Common myeloid progenitor, CD34-positive (primary cell): Measurements from ENCODE around the gene ATE1.
"Not testable (repeated sequence)": the region's sequence is repeated elsewhere in the genome, so short reads cannot be mapped to it uniquely, and the experiment has no call there.

Experiments used
- CTCF ChIA-PET: fragments of 350-600 bp; sonication (Branson Sonifier 250); formaldehyde crosslinking; loops from one replicate; lab custom pipeline; 2021; ENCODE audit warnings: antibody characterized with exemption; lab: Charles Lee
- POLR2A ChIA-PET: fragments of 350-600 bp; sonication (Branson Sonifier 250); formaldehyde crosslinking; loops from one replicate; lab custom pipeline; 2021; ENCODE audit warnings: antibody characterized with exemption; lab: Charles Lee
- DNase-seq, 3 donors: peaks; one replicate each; pipeline versions ENCODE4 v3.0.0 to v3.0.0-alpha.2; 2013
- H3K27ac ChIP-seq, 2 experiments: 1 replicate in 1 of 2; 2 replicates in 1 of 2; pipeline ENCODE4 v1.7.0; 2013; ENCODE audit warnings: inconsistent platforms in 2 of 2, low read length in 2 of 2, mild to moderate bottlenecking in 2 of 2, low read depth in 1 of 2, moderate library complexity in 1 of 2; ENCODE audit not compliant: severe bottlenecking in 2 of 2, insufficient read depth in 1 of 2, poor library complexity in 1 of 2
- H3K27me3 ChIP-seq, 5 experiments: replicated peaks in 2 of 5; 1 replicate in 3 of 5; 2 replicates in 2 of 5; pipeline versions ENCODE4 v1.6.1 to v1.7.0; 2013; ENCODE audit warnings: low read length in 4 of 5, mild to moderate bottlenecking in 2 of 5, moderate library complexity in 2 of 5, inconsistent platforms in 1 of 5; ENCODE audit not compliant: insufficient read depth in 5 of 5, control insufficient read depth in 4 of 5
- H3K36me3 ChIP-seq, 4 experiments: 1 replicate in 2 of 4; 2 replicates in 2 of 4; pipeline versions ENCODE4 v1.6.1 to v1.7.0; 2013; ENCODE audit warnings: low read length in 3 of 4, control low read depth in 1 of 4, mild to moderate bottlenecking in 1 of 4; ENCODE audit not compliant: control insufficient read depth in 4 of 4, insufficient read depth in 4 of 4
- H3K4me1 ChIP-seq, 4 experiments: 1 replicate in 3 of 4; 2 replicates in 1 of 4; pipeline versions ENCODE4 v1.6.1 to v1.7.1; 2013; ENCODE audit warnings: low read length in 3 of 4, mild to moderate bottlenecking in 3 of 4, control low read depth in 1 of 4, inconsistent platforms in 1 of 4, moderate library complexity in 1 of 4; ENCODE audit not compliant: control insufficient read depth in 4 of 4, insufficient read depth in 4 of 4; ENCODE audit errors: control extremely low read depth in 1 of 4
- H3K4me3 ChIP-seq, 7 experiments: 1 replicate in 4 of 7; 2 replicates in 3 of 7; pipeline versions ENCODE4 v1.5.1 to v1.7.0; 2013; ENCODE audit warnings: mild to moderate bottlenecking in 7 of 7, low read length in 6 of 7, moderate library complexity in 6 of 7, inconsistent platforms in 2 of 7, low read depth in 2 of 7, control low read depth in 1 of 7; ENCODE audit not compliant: insufficient read depth in 4 of 7, control insufficient read depth in 1 of 7; ENCODE audit errors: extremely low read depth in 1 of 7
- H3K9me3 ChIP-seq, 5 experiments: 1 replicate in 4 of 5; 2 replicates in 1 of 5; pipeline versions ENCODE4 v1.6.1 to v1.7.1; 2013; ENCODE audit warnings: low read length in 4 of 5, mild to moderate bottlenecking in 2 of 5, inconsistent platforms in 1 of 5, low read depth in 1 of 5, moderate library complexity in 1 of 5; ENCODE audit not compliant: control insufficient read depth in 4 of 5, insufficient read depth in 2 of 5; ENCODE audit errors: control extremely low read depth in 1 of 5
- WGBS: methylation state at CpG from one replicate; pipeline ENCODE4 v1.1.5; 2013; ENCODE audit not compliant: insufficient coverage; 5-methylcytosine and 5-hydroxymethylcytosine counted together

The ATE1 gene

GRCh38 chr10:121929585-121930267, 1.9 kb upstream of the ATE1 start:
- H3K36me3 ChIP-seq, CTCF ChIA-PET, H3K9me3 ChIP-seq, H3K27ac ChIP-seq, DNase-seq, H3K27me3 ChIP-seq, POLR2A ChIA-PET: not testable (repeated sequence)
- peak overlapping the region in 1 of 7 experiments; percentile 30 for H3K4me3 ChIP-seq
- WGBS: 93% methylated on average over 4 of the region's 14 CpGs
- H3K4me1 ChIP-seq: peaks cover 4 to 17% (median 10%) of the 10 kb centered on the region in 4 experiments

GRCh38 chr10:121928528-121928884, 675 bp upstream of the ATE1 start:
- Histone ChIP-seq H3K4me1 (peaks cover 4 to 17% (median 10%) of the 10 kb centered on the region in 4 experiments), H3K27ac (peak overlapping the region; percentile 87 to 93), H3K4me3 (peak overlapping the region; percentile 90 to 98 (median 96)), H3K9me3 (no peaks in the 10 kb centered on the region), H3K27me3 (no peaks in the 10 kb centered on the region), H3K36me3 (no peaks in the 10 kb centered on the region)
- POLR2A ChIA-PET: no interaction called here
- WGBS: 8% methylated on average over 20 of the region's 20 CpGs
- no peak for DNase-seq
- CTCF ChIA-PET: interaction anchor here (0.6 kb wide), 1 partner anchor 20 kb away, joined by 3 read pairs; no protein-coding TSS in a partner anchor

GRCh38 chr10:121927318-121927840, 452 bp downstream of the ATE1 start:
- DNase-seq: no peak
- POLR2A ChIA-PET: no interaction called here
- CTCF ChIA-PET: no interaction called here
- H3K4me1 ChIP-seq: peaks cover 4 to 17% (median 10%) of the 10 kb centered on the region in 4 experiments
- 0% methylated on average over 32 of the region's 48 CpGs for WGBS
- H3K27ac ChIP-seq: peak overlapping the region; percentile 87 to 93
- peaks cover 0 to 8% (median 3%) of the 10 kb centered on the region in 4 experiments for H3K36me3 ChIP-seq
- peak overlapping the region; percentile 90 to 98 (median 96) for H3K4me3 ChIP-seq
- no peaks in the 10 kb centered on the region for H3K27me3 ChIP-seq
- no peaks in the 10 kb centered on the region for H3K9me3 ChIP-seq

- peaks cover 1 to 8% (median 5%) of the 10 kb centered on the region in 4 experiments for H3K36me3 ChIP-seq
- POLR2A ChIA-PET: no interaction called here
- CTCF ChIA-PET: no interaction called here
- peak overlapping the region; percentile 87 to 93 for H3K27ac ChIP-seq
- peak; percentile 10 to 61 (median 57) for DNase-seq
- WGBS: 0% methylated on average over 11 of the region's 20 CpGs
- H3K4me1 ChIP-seq: peaks cover 4 to 17% (median 10%) of the 10 kb centered on the region in 4 experiments
- H3K27me3 ChIP-seq: no peaks in the 10 kb centered on the region
- no peaks in the 10 kb centered on the region for H3K9me3 ChIP-seq
- peak overlapping the region; percentile 90 to 98 (median 96) for H3K4me3 ChIP-seq
These were observed 1.0 kb downstream of the ATE1 start for GRCh38 chr10:121926671-121927317.

- Histone ChIP-seq H3K36me3 (peaks cover 3 to 14% (median 11%) of the 10 kb centered on the region in 4 experiments), H3K4me1 (peaks cover 4 to 17% (median 10%) of the 10 kb centered on the region in 4 experiments), H3K4me3 (peak overlapping the region in 5 of 7 experiments; percentile 90 to 98 (median 96)), H3K9me3 (no peaks in the 10 kb centered on the region), H3K27me3 (no peaks in the 10 kb centered on the region), H3K27ac (peak overlapping the region in 1 of 2 experiments; percentile 93)
- CTCF ChIA-PET: interaction anchor here (0.6 kb wide), 2 partner anchors 49 to 429 kb away, joined by 3 read pairs; partner anchors contain the start of gene NSMCE4A
- no CpG with 5 or more reads among the region's 4 CpGs for WGBS
- no peak for DNase-seq
- POLR2A ChIA-PET: no interaction called here
These were observed 1.7 kb downstream of the ATE1 start for GRCh38 chr10:121926157-121926556.

GRCh38 chr10:121921238-121921931, 6.4 kb downstream of the ATE1 start:
- POLR2A ChIA-PET: no interaction called here
- Histone ChIP-seq H3K9me3 (no peaks in the 10 kb centered on the region), H3K27ac (no peak overlapping the region), H3K4me3 (no peak overlapping the region), H3K36me3 (peaks cover 4 to 31% (median 22%) of the 10 kb centered on the region in 4 experiments), H3K27me3 (no peaks in the 10 kb centered on the region), H3K4me1 (peaks cover 0 to 5% (median 4%) of the 10 kb centered on the region in 4 experiments)
- DNase-seq: no peak
- 90% methylated on average over 6 of the region's 10 CpGs for WGBS
- CTCF ChIA-PET: no interaction called here
